Prostate gland (tissue), 2 donors: ENCODE results near the gene LSMEM2.

Source experiments
- CTCF ChIP-seq, 4 experiments: fragments of 200-600 bp in 2 of 4; fragments of 450-650 bp in 2 of 4; sonication (generic) in 2 of 4; IDR thresholded peaks; 1 replicate in 3 of 4; 2 replicates in 1 of 4; pipeline ENCODE4 v1.5.1; 2016 to 2019; ENCODE audit warnings: antibody characterized with exemption in 4 of 4, mild to moderate bottlenecking in 2 of 4, moderate library complexity in 2 of 4
- POLR2A ChIP-seq: fragments of 450-650 bp; IDR thresholded peaks from one replicate; pipeline ENCODE4 v1.6.1; 2016; ENCODE audit warnings: antibody characterized with exemption, mild to moderate bottlenecking
- POLR2AphosphoS5 ChIP-seq: sonication (generic); formaldehyde crosslinking; IDR thresholded peaks from one replicate; pipeline ENCODE4 v1.6.1; 2017; ENCODE audit warnings: antibody characterized with exemption

GRCh38 chr3:50230794-50231125, 48.1 kb upstream of the LSMEM2 start:
- TF ChIP-seq CTCF (IDR thresholded peaks at IDR 0.05) = no peak
- no peak for TF ChIP-seq POLR2AphosphoS5
- TF ChIP-seq POLR2A = no peak
